Astrocyte (in vitro differentiated cells and primary cell): Measurements from ENCODE around the gene GNA15. TPM values are rescaled to one million over a fixed set of nuclear protein-coding genes. Genes with fewer than 3 reads are reported as not detected.

ENCODE experiments used
- DNase-seq: peaks from one replicate; pipeline ENCODE4 v3.0.0-alpha.2; 2010; ENCODE audit warnings: low read depth
- FAIRE-seq: peaks from 2 replicates; lab custom pipeline; 2011; peaks lifted over from hg19 to GRCh38; lab: Jason Lieb, UNC
- H2AFZ ChIP-seq: 2 replicates; pipeline ENCODE4 v1.6.0; 2012; ENCODE audit warnings: low read depth, low read length, inconsistent platforms
- H3K27ac ChIP-seq: 2 replicates; pipeline ENCODE4 v1.5.1; 2011; ENCODE audit warnings: low read depth, low read length, inconsistent platforms
- H3K27me3 ChIP-seq: 2 replicates; pipeline ENCODE4 v1.6.0; 2011; ENCODE audit warnings: low read length, inconsistent platforms; ENCODE audit not compliant: insufficient read depth
- H3K36me3 ChIP-seq: 2 replicates; pipeline ENCODE4 v1.5.1; 2011; ENCODE audit warnings: low read length, inconsistent platforms; ENCODE audit not compliant: insufficient read depth
- H3K4me1 ChIP-seq: 2 replicates; pipeline ENCODE4 v1.5.1; 2011; ENCODE audit warnings: low read length, inconsistent platforms; ENCODE audit not compliant: insufficient read depth
- H3K4me2 ChIP-seq: 2 replicates; pipeline ENCODE4 v1.6.0; 2012; ENCODE audit warnings: low read length, inconsistent platforms
- H3K4me3 ChIP-seq: 2 replicates; pipeline ENCODE4 v1.5.1; 2011; ENCODE audit warnings: low read depth, mild to moderate bottlenecking, low read length, inconsistent platforms; ENCODE audit not compliant: insufficient read depth
- H3K79me2 ChIP-seq: 2 replicates; pipeline ENCODE4 v1.6.0; 2012; ENCODE audit warnings: mild to moderate bottlenecking, low read length, inconsistent platforms; ENCODE audit not compliant: insufficient read depth
- H3K9ac ChIP-seq: 2 replicates; pipeline ENCODE4 v1.6.0; 2012; ENCODE audit warnings: mild to moderate bottlenecking, low read length, inconsistent platforms
- H3K9me3 ChIP-seq: 2 replicates; pipeline ENCODE4 v1.5.1; 2012; ENCODE audit warnings: low read depth, mild to moderate bottlenecking, low read length, inconsistent platforms; ENCODE audit not compliant: insufficient read depth
- H4K20me1 ChIP-seq: 2 replicates; pipeline ENCODE4 v1.6.0; 2012; ENCODE audit warnings: low read length, inconsistent platforms; ENCODE audit not compliant: insufficient read depth
- H3K27ac Mint-ChIP-seq: one replicate; pipeline ENCODE4 v1.8.0; 2021; ENCODE audit warnings: mild to moderate bottlenecking, mixed read lengths; ENCODE audit not compliant: unreplicated experiment
- H3K27me3 Mint-ChIP-seq: one replicate; pipeline ENCODE4 v1.8.0; 2021; ENCODE audit warnings: low read depth, mixed read lengths; ENCODE audit not compliant: unreplicated experiment
- H3K36me3 Mint-ChIP-seq: one replicate; pipeline ENCODE4 v1.8.0; 2021; ENCODE audit warnings: low read depth, mixed read lengths; ENCODE audit not compliant: unreplicated experiment
- H3K4me1 Mint-ChIP-seq: one replicate; pipeline ENCODE4 v1.8.0; 2021; ENCODE audit warnings: low read depth, mixed read lengths; ENCODE audit not compliant: unreplicated experiment
- H3K4me3 Mint-ChIP-seq: one replicate; pipeline ENCODE4 v1.8.0; 2021; ENCODE audit warnings: mild to moderate bottlenecking, moderate library complexity, mixed read lengths; ENCODE audit not compliant: unreplicated experiment
- H3K9me3 Mint-ChIP-seq: one replicate; pipeline ENCODE4 v1.8.0; 2021; ENCODE audit warnings: mild to moderate bottlenecking, mixed read lengths; ENCODE audit not compliant: unreplicated experiment
- EZH2 ChIP-seq: IDR thresholded peaks from 2 replicates; pipeline ENCODE4 v1.6.1; 2012; ENCODE audit warnings: mild to moderate bottlenecking, low read length, inconsistent platforms; ENCODE audit not compliant: insufficient read depth
- total RNA-seq: library from RNA; stranded (reverse); gene quantifications from 2 replicates; pipeline ENCODE4 v1.2.1, GENCODE V29; 2021
- TF ChIP-seq, protein P1 (sequence below): IDR thresholded peaks from 2 replicates; pipeline ENCODE4 v1.5.1; 2011; ENCODE audit warnings: low read depth, mild to moderate bottlenecking, inconsistent platforms, low read length, moderate library complexity; ENCODE audit not compliant: insufficient read depth

Gene GNA15
- total RNA-seq, 1 donor from 2014 or later, result not detected

DNA sequence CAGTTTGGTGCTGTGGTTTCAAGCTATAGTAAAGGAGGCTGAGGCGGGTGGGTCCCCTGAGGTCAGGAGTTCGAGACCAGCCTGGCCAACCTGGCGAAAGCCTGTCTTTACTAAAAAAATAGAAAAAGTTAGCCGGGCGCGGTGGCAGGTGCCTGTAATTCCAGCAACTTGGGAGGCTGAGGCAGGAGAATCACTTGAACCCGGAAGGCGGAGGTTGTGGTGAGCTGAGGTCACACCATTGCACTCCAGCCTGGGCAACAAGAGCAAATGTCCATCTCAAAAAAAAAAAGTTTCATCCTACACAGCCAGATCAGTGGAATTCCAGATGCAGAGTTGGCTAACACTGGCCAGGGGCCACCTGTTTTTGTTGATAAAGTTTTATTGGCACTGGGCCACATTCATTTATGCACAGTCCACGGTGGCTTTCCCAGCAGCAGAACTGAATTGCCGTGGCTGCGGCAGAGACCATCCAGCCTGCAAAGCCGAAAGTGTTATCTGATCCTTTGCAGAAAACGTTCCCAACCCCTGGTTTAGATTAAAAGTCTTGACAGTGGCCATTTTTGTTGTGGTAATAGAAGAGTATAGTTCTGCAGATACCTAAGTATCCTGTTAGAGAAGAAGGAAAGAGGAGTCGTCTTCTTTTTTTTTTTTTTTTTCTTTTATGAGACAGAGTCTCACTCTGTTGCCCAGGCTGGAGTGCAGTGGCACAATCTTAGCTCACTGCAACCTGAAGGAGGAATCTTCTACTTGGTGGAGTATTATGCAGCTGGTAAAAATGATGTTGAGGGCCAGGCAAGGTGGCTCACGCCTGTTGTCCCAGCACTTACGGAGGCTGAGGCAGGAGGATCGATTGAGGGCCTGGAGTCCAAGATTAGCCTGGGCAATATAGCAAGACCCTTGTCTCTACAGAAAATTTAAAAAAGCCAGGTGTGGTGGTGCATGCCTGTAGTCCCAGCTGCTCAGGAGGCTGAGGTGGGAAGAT is 58.6 kb downstream of the GNA15 start:
- Histone ChIP-seq H3K4me3 (no peak overlapping the region), H3K9me3 (no peaks in the 10 kb centered on the region), H3K79me2 (peaks cover 42% of the 10 kb centered on the region), H3K4me1 (no peaks in the 10 kb centered on the region), H4K20me1 (peaks cover 29% of the 10 kb centered on the region), H2AFZ (no peak overlapping the region), H3K9ac (no peak overlapping the region), H3K4me2 (no peak overlapping the region), H3K36me3 (no peaks in the 10 kb centered on the region), H3K27ac (no peak overlapping the region), H3K27me3 (no peaks in the 10 kb centered on the region)
- DNase-seq (no peak), FAIRE-seq (no peak)
- H3K4me1 Mint-ChIP-seq, result no peaks in the 10 kb centered on the region
- H3K27me3 Mint-ChIP-seq, result no peaks in the 10 kb centered on the region
- no peak overlapping the region for H3K4me3 Mint-ChIP-seq
- H3K36me3 Mint-ChIP-seq, result peaks cover 5% of the 10 kb centered on the region
- peak overlapping the region; percentile 24 for H3K27ac Mint-ChIP-seq
- H3K9me3 Mint-ChIP-seq, result peaks cover 1% of the 10 kb centered on the region
- no peak for TF ChIP-seq EZH2
- TF ChIP-seq, protein P1, sequence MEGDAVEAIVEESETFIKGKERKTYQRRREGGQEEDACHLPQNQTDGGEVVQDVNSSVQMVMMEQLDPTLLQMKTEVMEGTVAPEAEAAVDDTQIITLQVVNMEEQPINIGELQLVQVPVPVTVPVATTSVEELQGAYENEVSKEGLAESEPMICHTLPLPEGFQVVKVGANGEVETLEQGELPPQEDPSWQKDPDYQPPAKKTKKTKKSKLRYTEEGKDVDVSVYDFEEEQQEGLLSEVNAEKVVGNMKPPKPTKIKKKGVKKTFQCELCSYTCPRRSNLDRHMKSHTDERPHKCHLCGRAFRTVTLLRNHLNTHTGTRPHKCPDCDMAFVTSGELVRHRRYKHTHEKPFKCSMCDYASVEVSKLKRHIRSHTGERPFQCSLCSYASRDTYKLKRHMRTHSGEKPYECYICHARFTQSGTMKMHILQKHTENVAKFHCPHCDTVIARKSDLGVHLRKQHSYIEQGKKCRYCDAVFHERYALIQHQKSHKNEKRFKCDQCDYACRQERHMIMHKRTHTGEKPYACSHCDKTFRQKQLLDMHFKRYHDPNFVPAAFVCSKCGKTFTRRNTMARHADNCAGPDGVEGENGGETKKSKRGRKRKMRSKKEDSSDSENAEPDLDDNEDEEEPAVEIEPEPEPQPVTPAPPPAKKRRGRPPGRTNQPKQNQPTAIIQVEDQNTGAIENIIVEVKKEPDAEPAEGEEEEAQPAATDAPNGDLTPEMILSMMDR, result no peak

DNA sequence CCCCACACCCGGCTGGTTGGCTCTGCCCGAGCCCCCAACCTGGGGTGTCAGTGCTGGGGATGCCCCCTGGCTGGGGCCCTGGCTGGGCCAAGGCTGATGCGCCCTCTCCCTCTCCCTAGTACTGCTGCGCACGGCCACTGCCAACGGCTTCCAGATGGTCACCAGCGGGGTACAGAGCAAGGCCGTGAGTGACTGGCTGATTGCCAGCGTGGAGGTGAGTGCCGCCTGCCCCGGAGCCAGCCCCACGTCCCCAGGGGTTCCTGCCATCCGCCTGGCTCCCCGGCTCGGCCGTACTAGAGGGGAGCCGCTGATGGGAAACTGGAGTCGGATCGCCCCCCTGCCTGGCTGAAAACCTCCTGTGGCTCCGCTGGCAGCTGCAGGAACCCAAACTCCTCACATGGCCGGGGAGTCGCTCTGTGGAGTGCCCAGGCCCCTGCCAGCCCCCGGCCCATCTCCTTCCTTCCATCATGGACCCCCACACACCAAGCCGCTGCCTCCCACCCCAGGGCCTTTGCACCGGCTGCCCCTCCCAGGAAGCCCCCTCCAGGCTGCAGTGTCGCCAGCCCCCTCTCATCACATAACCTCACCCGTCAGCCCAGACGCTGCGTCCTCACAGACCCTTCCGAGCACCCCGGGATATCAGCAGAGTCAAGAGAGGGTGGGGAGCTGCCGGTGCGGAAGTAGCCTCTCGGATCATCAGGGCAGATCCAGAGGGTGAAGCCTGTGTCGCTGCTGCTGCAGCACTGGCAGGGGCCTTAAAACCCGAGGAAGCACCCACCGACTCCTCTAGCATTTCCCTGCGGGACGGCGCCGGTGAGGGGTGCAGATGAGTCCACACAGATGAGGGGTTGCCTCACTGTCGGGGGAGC is 60.5 kb downstream of the GNA15 start:
- Histone ChIP-seq H3K36me3 (no peaks in the 10 kb centered on the region), H3K27ac (no peak overlapping the region), H3K79me2 (peaks cover 23% of the 10 kb centered on the region), H4K20me1 (peaks cover 25% of the 10 kb centered on the region), H3K9ac (no peak overlapping the region), H2AFZ (no peak overlapping the region), H3K27me3 (no peaks in the 10 kb centered on the region), H3K4me2 (no peak overlapping the region), H3K4me1 (no peaks in the 10 kb centered on the region), H3K9me3 (no peaks in the 10 kb centered on the region), H3K4me3 (no peak overlapping the region)
- FAIRE-seq, result no peak
- no peaks in the 10 kb centered on the region for H3K9me3 Mint-ChIP-seq
- TF ChIP-seq, protein P1, result no peak
- no peak for TF ChIP-seq EZH2
- H3K27ac Mint-ChIP-seq, result no peak overlapping the region
- H3K4me3 Mint-ChIP-seq, result no peak overlapping the region
- no peaks in the 10 kb centered on the region for H3K4me1 Mint-ChIP-seq
- H3K36me3 Mint-ChIP-seq, result peaks cover 5% of the 10 kb centered on the region
- DNase-seq, result no peak
- no peaks in the 10 kb centered on the region for H3K27me3 Mint-ChIP-seq
